ENCODE measurements around the gene FHIT.

DNA sequence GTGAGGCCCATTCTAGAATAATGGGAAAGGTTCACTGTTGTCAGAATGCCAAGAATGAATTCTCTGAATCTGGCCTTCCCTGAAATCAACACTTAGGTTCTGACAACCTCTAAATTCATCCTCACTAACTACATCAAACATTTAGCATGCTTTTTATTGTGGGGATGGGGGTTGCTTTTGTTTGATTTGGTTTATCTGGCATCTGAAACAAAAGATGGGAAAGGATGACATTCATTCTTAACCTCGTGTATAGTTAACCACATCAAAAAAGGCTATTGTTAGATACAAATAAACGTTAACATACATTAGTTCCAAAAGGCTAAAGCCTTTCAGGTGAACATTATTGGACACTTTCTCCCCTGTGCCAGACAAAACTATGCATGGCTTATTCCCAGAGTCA, 357.3 kb downstream of the FHIT start:
- TF ChIP-seq POLR2A (IDR thresholded peaks at IDR 0.05; ENCODE audit: low read depth) (no peak), POLR2AphosphoS5 (IDR thresholded peaks at IDR 0.05) (no peak), EP300 (IDR thresholded peaks at IDR 0.05) (no peak)
- TF ChIP-seq, protein P1, sequence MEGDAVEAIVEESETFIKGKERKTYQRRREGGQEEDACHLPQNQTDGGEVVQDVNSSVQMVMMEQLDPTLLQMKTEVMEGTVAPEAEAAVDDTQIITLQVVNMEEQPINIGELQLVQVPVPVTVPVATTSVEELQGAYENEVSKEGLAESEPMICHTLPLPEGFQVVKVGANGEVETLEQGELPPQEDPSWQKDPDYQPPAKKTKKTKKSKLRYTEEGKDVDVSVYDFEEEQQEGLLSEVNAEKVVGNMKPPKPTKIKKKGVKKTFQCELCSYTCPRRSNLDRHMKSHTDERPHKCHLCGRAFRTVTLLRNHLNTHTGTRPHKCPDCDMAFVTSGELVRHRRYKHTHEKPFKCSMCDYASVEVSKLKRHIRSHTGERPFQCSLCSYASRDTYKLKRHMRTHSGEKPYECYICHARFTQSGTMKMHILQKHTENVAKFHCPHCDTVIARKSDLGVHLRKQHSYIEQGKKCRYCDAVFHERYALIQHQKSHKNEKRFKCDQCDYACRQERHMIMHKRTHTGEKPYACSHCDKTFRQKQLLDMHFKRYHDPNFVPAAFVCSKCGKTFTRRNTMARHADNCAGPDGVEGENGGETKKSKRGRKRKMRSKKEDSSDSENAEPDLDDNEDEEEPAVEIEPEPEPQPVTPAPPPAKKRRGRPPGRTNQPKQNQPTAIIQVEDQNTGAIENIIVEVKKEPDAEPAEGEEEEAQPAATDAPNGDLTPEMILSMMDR (IDR thresholded peaks at IDR 0.05): no peak

Measured in esophagus muscularis mucosa (tissue), 4 donors.